Brain microvascular endothelial cell (primary cell): Measurements from ENCODE around the gene INA.
"Not testable (repeated sequence)": the region's sequence is repeated elsewhere in the genome, so short reads cannot be mapped to it uniquely, and the experiment has no call there.

Experiments used
- DNase-seq: peaks from one replicate; pipeline ENCODE4 v3.0.0-alpha.2; 2020
- H3K27ac ChIP-seq: fragments of 250-450 bp; sonication (Bioruptor Pico); 2 replicates; pipeline ENCODE4 v1.5.1; 2020; ENCODE audit warnings: mild to moderate bottlenecking, moderate library complexity
- H3K27me3 ChIP-seq: fragments of 250-450 bp; sonication (Bioruptor Pico); replicated peaks from 2 replicates; pipeline ENCODE4 v1.5.1; 2020; ENCODE audit warnings: mild to moderate bottlenecking
- H3K36me3 ChIP-seq: fragments of 250-450 bp; sonication (Bioruptor Pico); replicated peaks from 2 replicates; pipeline ENCODE4 v1.5.1; 2020; ENCODE audit warnings: mild to moderate bottlenecking
- H3K4me3 ChIP-seq: 2 replicates; pipeline ENCODE4 v1.5.1; 2011; ENCODE audit warnings: low read depth, mild to moderate bottlenecking, control low read depth, low read length, moderate library complexity
- CTCF ChIP-seq: IDR thresholded peaks from 2 replicates; pipeline ENCODE4 v1.5.1; 2011; ENCODE audit warnings: low read depth, mild to moderate bottlenecking, moderate library complexity, low read length, control low read depth, inconsistent platforms; ENCODE audit errors: missing control alignments
- in situ Hi-C: cut with HindIII; loops from 2 replicates; pipeline ENCODE4 v1.10.0; 2017; ENCODE audit warnings: low sequenced_read_pairs, low pct_ligation_motif_present

The INA gene

GRCh38 chr10:103235775-103236174 lies 41.2 kb upstream of the INA start:
- Histone ChIP-seq H3K4me3 (no peak overlapping the region), H3K27ac (no peak overlapping the region), H3K27me3 (no peaks in the 10 kb centered on the region), H3K36me3 (no peaks in the 10 kb centered on the region)
- no peak for DNase-seq
- in situ Hi-C loops = no loop called here
- TF ChIP-seq CTCF = no peak

GRCh38 chr10:103238506-103239252 lies 38.3 kb upstream of the INA start:
- Histone ChIP-seq H3K27ac (no peak overlapping the region), H3K27me3 (no peaks in the 10 kb centered on the region), H3K4me3 (no peak overlapping the region), H3K36me3 (no peaks in the 10 kb centered on the region)
- in situ Hi-C loops = no loop called here
- peak; percentile 44 for DNase-seq
- TF ChIP-seq CTCF = peak; percentile 68

DNA sequence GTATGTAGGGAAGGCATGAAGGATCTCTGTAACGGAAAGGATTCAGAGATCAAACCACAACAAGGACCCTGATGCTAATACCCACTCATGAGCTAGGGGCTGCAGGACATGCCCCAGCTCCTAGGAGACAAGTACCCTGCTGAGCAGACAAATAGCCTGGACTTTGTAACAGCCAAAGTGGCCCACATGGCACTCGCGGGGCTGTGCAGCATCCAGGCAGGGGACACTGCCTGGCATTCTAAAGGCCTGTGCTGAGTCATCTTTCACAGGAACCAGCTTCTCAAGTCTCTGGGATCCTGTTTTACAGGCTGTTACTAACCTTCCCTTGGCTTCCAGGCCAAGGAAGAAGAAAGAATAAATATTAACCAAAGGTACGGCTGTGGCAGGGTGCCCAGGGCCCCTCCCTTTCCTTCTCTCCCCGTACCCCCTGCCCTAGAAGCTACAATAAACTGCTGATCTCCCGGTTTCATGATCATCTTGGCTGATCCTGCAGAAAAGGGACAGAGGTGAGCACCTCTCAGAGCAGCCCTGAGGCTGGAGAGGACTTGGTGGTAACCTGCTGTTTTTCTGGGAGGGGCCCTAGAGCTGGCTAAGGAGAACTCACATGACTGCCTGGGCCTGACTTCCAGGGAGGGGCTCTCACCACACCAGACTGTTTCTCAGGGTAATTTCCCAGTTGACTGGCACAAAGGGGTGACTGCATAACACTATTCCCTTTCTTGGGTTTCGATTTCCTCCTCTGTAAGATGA lies 35.5 kb upstream of the INA start:
- in situ Hi-C loops = no loop called here
- Histone ChIP-seq H3K36me3 (no peaks in the 10 kb centered on the region), H3K4me3 (no peak overlapping the region), H3K27me3 (no peaks in the 10 kb centered on the region), H3K27ac (no peak overlapping the region)
- no peak for TF ChIP-seq CTCF
- peak; percentile 10 for DNase-seq

DNA sequence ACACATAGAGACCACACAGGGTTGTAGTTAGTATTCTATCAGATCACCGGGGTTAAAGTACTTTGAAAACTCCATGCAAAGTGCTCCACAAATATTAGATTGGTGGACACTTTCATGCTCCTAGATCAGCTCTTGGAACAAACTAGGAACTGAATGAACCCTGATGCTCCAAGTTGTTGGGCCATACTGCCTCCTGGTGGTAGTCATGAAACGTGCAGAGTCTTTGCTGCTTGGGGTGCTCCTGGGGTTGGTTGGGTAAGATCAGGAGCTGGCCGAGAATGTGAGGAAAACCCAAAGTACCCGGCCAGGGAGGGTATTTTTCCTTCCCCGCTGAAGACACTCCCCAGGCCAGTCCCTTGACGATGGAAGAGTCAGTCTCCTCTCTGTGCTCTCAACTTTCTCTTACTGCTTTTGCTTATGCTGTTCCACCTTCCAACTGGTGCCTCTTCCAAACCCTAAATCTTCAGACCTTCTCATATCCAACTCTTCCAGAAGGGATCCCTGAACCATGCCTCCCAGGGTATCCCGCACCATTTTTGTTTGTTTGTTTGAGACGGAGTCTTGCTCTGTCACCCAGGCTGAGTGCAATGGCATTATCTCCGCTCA lies 32.2 kb upstream of the INA start:
- Histone ChIP-seq H3K27ac (no peak overlapping the region), H3K4me3 (no peak overlapping the region), H3K27me3 (no peaks in the 10 kb centered on the region), H3K36me3 (no peaks in the 10 kb centered on the region)
- in situ Hi-C loops = no loop called here
- DNase-seq = peak; percentile 71
- TF ChIP-seq CTCF = peak; percentile 96

DNA sequence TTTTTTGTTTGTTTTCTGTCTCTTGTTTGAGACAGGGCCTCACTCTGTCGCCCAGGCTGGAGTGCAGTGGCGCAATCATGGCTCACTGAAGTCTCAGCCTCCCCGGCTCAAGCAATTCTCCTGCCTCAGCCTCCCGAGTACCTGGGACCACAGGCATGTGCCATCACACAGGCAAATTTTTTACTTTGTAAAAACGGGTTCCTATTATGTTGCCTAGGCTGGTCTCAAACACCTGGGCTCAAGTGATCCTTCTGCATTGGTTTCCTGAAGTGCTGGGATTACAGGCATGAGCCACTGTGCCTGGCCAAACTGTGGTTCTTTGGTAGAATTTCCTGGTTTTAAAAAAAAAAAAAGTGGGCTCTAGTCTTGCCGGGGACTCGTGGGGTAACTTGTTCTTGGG lies 31.4 kb upstream of the INA start, which contains the start of gene RPEL1:
RPEL1 (plus strand) TSS at position 301 of the 400 bp plus-strand sequence. CDS start 110 bp downstream, outside the sequence.
- H3K27me3 ChIP-seq, H3K36me3 ChIP-seq, H3K27ac ChIP-seq, DNase-seq, in situ Hi-C loops, H3K4me3 ChIP-seq: not testable (repeated sequence)

- DNase-seq = no peak
- Histone ChIP-seq H3K27me3 (no peaks in the 10 kb centered on the region), H3K4me3 (no peak overlapping the region), H3K27ac (no peak overlapping the region), H3K36me3 (no peaks in the 10 kb centered on the region)
- peak; percentile 48 for TF ChIP-seq CTCF
- in situ Hi-C loops = no loop called here
These were observed 30.6 kb upstream of the INA start for GRCh38 chr10:103246324-103246723.
